GM12878 (cell line): ENCODE results near the gene PROB1. TPM values are rescaled to one million over a fixed set of nuclear protein-coding genes. Genes with fewer than 3 reads are reported as not detected.

Source experiments
- BHLHE40 ChIP-seq, 2 experiments: fragments of 450-650 bp in 1 of 2; IDR thresholded peaks; 2 replicates each; pipeline ENCODE4 v1.6.1; 2011 to 2017; ENCODE audit warnings: low read depth in 2 of 2, borderline replicate concordance in 1 of 2, improper control_type of control experiment in 1 of 2, low read length in 1 of 2, mild to moderate bottlenecking in 1 of 2
- BMI1 ChIP-seq: fragments of 450-650 bp; IDR thresholded peaks from 2 replicates; pipeline ENCODE4 v1.6.1; 2016; ENCODE audit warnings: mild to moderate bottlenecking, moderate library complexity, borderline replicate concordance
- CEBPZ ChIP-seq: fragments of 150-350 bp; IDR thresholded peaks from 2 replicates; pipeline ENCODE4 v1.6.1; 2016; ENCODE audit warnings: low read depth, low read length
- E2F8 ChIP-seq: fragments of 450-650 bp; IDR thresholded peaks from 2 replicates; pipeline ENCODE4 v1.6.1; 2018; ENCODE audit warnings: mild to moderate bottlenecking, low read depth, moderate library complexity; ENCODE audit not compliant: partially characterized antibody
- FOXM1 ChIP-seq: IDR thresholded peaks from 2 replicates; pipeline ENCODE4 v1.6.1; 2012; ENCODE audit warnings: low read depth, mild to moderate bottlenecking, inconsistent platforms, low read length, moderate library complexity
- IKZF1 ChIP-seq: fragments of 450-650 bp; conservative IDR thresholded peaks from 2 replicates; pipeline ENCODE4 v1.6.1; 2017; ENCODE audit warnings: antibody characterized with exemption, mild to moderate bottlenecking
- MTA3 ChIP-seq: IDR thresholded peaks from 2 replicates; pipeline ENCODE4 v1.6.1; 2012; ENCODE audit warnings: low read length, inconsistent platforms, borderline replicate concordance
- NFYA ChIP-seq: IDR thresholded peaks from 2 replicates; pipeline ENCODE4 v1.6.1; 2011; ENCODE audit warnings: low read depth, mild to moderate bottlenecking, low read length, improper control_type of control experiment, borderline replicate concordance
- NR2F1 ChIP-seq: fragments of 450-650 bp; conservative IDR thresholded peaks from 2 replicates; pipeline ENCODE4 v1.6.1; 2017; ENCODE audit warnings: mild to moderate bottlenecking
- POLR2AphosphoS2 ChIP-seq: IDR thresholded peaks from 2 replicates; pipeline ENCODE4 v1.6.1; 2011; ENCODE audit warnings: low read depth, mild to moderate bottlenecking, low read length, improper control_type of control experiment, moderate library complexity
- RB1 ChIP-seq: fragments of 450-650 bp; formaldehyde crosslinking; IDR thresholded peaks from 2 replicates; pipeline ENCODE4 v1.6.1; 2017; ENCODE audit warnings: mild to moderate bottlenecking, borderline replicate concordance
- RCOR1 ChIP-seq: conservative IDR thresholded peaks from 2 replicates; pipeline ENCODE4 v1.6.1; 2012; ENCODE audit warnings: low read depth, low read length, improper control_type of control experiment
- SUZ12 ChIP-seq: fragments of 200-600 bp; sonication (generic); IDR thresholded peaks from one replicate; pipeline ENCODE4 v1.6.1; 2018; ENCODE audit warnings: antibody characterized with exemption, mild to moderate bottlenecking; ENCODE audit not compliant: unreplicated experiment
- TAF1 ChIP-seq: IDR thresholded peaks from 2 replicates; pipeline ENCODE4 v1.6.1; 2011; ENCODE audit warnings: mild to moderate bottlenecking, low read depth, low read length, borderline replicate concordance
- TARDBP ChIP-seq: IDR thresholded peaks from 2 replicates; pipeline ENCODE4 v1.6.1; 2016; ENCODE audit warnings: borderline replicate concordance
- YBX1 ChIP-seq: fragments of 450-650 bp; IDR thresholded peaks from 2 replicates; pipeline ENCODE4 v1.6.1; 2016; ENCODE audit warnings: antibody characterized with exemption
- ZNF274 ChIP-seq: IDR thresholded peaks from one replicate; pipeline ENCODE4 v1.8.0; 2011; ENCODE audit not compliant: insufficient read length, insufficient read depth
- ZZZ3 ChIP-seq: IDR thresholded peaks from 2 replicates; pipeline ENCODE4 v1.6.1; 2011; ENCODE audit warnings: low read depth; ENCODE audit not compliant: control insufficient read depth, insufficient read length
- polyA plus RNA-seq, 11 experiments: library from polyadenylated mRNA; depleted of rRNA in 4 of 11; unstranded in 6 of 11; stranded (reverse) in 5 of 11; fragments of >200 nt; fragmentation: Nextera tagmentation in 4 of 11; fragmentation: Illumina TruSeq in 1 of 11; extraction: Ambion mirVana in 4 of 11; extraction: Trizol in 1 of 11; gene quantifications; 1 replicate in 1 of 11; 2 replicates in 10 of 11; pipeline versions ENCODE4 v1.2.1 to v1.2.3, GENCODE V29; 2011 to 2016; ENCODE audit warnings: inconsistent platforms in 2 of 11, missing spikeins in 2 of 11, low read depth in 1 of 11
- total RNA-seq, 4 experiments: library from RNA; depleted of rRNA in 3 of 4; stranded (reverse); fragments of >200 nt in 3 of 4; fragmentation: Illumina TruSeq in 1 of 4; extraction: Trizol in 1 of 4; gene quantifications; 2 replicates each; pipeline versions ENCODE4 v1.2.1 to v1.2.3, GENCODE V29; 2013 to 2021
- TF ChIP-seq, protein P1 (sequence below): fragments of 450-650 bp; IDR thresholded peaks from 2 replicates; pipeline ENCODE4 v1.6.1; 2017; ENCODE audit warnings: borderline replicate concordance
- TF ChIP-seq, protein P2 (sequence below), 3 experiments: IDR thresholded peaks in 2 of 3; conservative IDR thresholded peaks in 1 of 3; 2 replicates each; pipeline ENCODE4 v1.5.1; 2011; ENCODE audit warnings: low read depth in 3 of 3, low read length in 3 of 3, mild to moderate bottlenecking in 3 of 3, control low read depth in 2 of 3, moderate library complexity in 2 of 3, inconsistent platforms in 1 of 3, mixed read lengths in 1 of 3; ENCODE audit not compliant: control insufficient read depth in 2 of 3, insufficient read depth in 1 of 3; ENCODE audit errors: extremely low read depth in 1 of 3

Gene PROB1
- total and polyA plus RNA-seq, 10 of the 15 experiments (the other 5 are each of a cell fraction or from before 2014, with no cell fraction given) = 0.14 to 8.1 (median 2.9) TPM

DNA sequence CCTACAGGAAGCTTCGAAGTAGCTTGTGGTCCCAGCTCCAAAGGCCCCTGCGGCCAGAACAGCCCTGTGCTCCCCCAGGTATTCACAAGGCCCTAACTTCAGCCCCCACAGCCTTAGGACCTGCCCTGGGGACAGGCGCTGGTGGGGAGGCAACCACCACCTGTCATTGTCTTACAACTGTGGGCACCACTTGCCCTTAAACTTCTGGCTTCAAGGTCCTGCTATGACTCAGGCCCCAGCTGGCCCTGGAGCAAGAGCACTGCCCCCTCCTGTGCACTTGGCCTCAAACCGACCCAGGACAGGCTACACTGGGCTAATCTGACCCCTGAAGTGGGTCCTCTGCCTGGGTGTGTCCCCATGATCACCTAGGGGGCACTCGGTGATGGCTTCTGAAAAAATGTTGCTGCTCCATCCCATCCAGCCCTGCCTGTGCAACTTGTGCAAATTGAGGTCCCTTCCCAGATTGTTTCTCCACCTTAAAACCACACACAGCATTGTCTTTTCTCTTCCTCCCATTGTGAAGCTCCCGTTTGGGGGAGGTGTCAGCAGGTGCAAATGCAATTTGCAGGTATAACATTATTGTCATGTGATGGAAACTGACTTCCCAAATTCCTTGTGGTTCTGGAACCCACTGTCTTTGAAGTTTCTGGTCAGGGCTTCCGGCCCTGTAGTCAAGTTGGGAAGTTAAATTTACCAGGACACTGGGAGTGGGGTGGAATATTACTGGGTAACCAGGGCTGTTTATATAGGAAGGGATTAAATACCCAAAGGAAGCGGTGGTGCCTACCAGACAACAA lies 1.1 kb upstream of the PROB1 start (continued):
- TF ChIP-seq FOXM1 = no peak
- TF ChIP-seq E2F8 = no peak
- TF ChIP-seq CEBPZ = no peak
- no peak for TF ChIP-seq RCOR1
- TF ChIP-seq, protein P1, sequence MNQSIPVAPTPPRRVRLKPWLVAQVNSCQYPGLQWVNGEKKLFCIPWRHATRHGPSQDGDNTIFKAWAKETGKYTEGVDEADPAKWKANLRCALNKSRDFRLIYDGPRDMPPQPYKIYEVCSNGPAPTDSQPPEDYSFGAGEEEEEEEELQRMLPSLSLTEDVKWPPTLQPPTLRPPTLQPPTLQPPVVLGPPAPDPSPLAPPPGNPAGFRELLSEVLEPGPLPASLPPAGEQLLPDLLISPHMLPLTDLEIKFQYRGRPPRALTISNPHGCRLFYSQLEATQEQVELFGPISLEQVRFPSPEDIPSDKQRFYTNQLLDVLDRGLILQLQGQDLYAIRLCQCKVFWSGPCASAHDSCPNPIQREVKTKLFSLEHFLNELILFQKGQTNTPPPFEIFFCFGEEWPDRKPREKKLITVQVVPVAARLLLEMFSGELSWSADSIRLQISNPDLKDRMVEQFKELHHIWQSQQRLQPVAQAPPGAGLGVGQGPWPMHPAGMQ = no peak
- peak; percentile 60; the same call in 1 of the 2 replicates for TF ChIP-seq NR2F1
- TF ChIP-seq IKZF1 = 0 out of 2 replicates have a peak, but pooled peaks have one; percentile 54
- no peak for TF ChIP-seq MTA3
- TF ChIP-seq ZNF274 = no peak
- TF ChIP-seq, protein P2, sequence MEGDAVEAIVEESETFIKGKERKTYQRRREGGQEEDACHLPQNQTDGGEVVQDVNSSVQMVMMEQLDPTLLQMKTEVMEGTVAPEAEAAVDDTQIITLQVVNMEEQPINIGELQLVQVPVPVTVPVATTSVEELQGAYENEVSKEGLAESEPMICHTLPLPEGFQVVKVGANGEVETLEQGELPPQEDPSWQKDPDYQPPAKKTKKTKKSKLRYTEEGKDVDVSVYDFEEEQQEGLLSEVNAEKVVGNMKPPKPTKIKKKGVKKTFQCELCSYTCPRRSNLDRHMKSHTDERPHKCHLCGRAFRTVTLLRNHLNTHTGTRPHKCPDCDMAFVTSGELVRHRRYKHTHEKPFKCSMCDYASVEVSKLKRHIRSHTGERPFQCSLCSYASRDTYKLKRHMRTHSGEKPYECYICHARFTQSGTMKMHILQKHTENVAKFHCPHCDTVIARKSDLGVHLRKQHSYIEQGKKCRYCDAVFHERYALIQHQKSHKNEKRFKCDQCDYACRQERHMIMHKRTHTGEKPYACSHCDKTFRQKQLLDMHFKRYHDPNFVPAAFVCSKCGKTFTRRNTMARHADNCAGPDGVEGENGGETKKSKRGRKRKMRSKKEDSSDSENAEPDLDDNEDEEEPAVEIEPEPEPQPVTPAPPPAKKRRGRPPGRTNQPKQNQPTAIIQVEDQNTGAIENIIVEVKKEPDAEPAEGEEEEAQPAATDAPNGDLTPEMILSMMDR (IDR thresholded peaks at IDR 0.05 in 2 of 3, conservative IDR thresholded peaks at IDR 0.05 in 1 of 3; ENCODE audit: control insufficient read depth in 2 of 3, extremely low read depth in 1 of 3, insufficient read depth in 1 of 3, low read depth in 3 of 3, low read length in 3 of 3) = peak in 2 of 3 experiments; percentile 18 to 20; a peak in 1 of 6 replicates
- TF ChIP-seq BMI1 = no peak
- TF ChIP-seq TARDBP = no peak
- TF ChIP-seq RB1 = no peak
- TF ChIP-seq NFYA = no peak
- no peak for TF ChIP-seq ZZZ3
- TF ChIP-seq SUZ12 = no peak
- TF ChIP-seq BHLHE40 (IDR thresholded peaks at IDR 0.05; ENCODE audit: borderline replicate concordance in 1 of 2, low read depth in 2 of 2, low read length in 1 of 2) = peak in 1 of 2 experiments; percentile 15; a peak in 1 of 4 replicates
- no peak for TF ChIP-seq TAF1
- no peak for TF ChIP-seq YBX1
- TF ChIP-seq POLR2AphosphoS2 = 0 out of 2 replicates have a peak, but pooled peaks have one; percentile 5
